Karpas-422 (cell line): Measurements from ENCODE around the gene KIRREL3. TPM values are rescaled to one million over a fixed set of nuclear protein-coding genes. Genes with fewer than 3 reads are reported as not detected.

ENCODE experiments used
- DNase-seq: peaks from one replicate; pipeline ENCODE4 v3.0.0-alpha.2; 2015
- H2AFZ ChIP-seq: fragments of 200-600 bp; sonication (generic); 2 replicates; pipeline ENCODE4 v1.6.1; 2014; ENCODE audit warnings: antibody characterized with exemption, low read length, mixed read lengths
- H3K27ac ChIP-seq: fragments of 200-600 bp; sonication (generic); 2 replicates; pipeline ENCODE4 v1.5.1; 2014; ENCODE audit warnings: mild to moderate bottlenecking, low read length, moderate library complexity
- H3K27me3 ChIP-seq: fragments of 200-600 bp; sonication (generic); 2 replicates; pipeline ENCODE4 v1.6.1; 2014; ENCODE audit warnings: low read length, mixed read lengths
- H3K36me3 ChIP-seq: fragments of 200-600 bp; sonication (generic); 2 replicates; pipeline ENCODE4 v1.6.1; 2014; ENCODE audit warnings: low read length, mixed read lengths; ENCODE audit not compliant: insufficient read depth
- H3K4me1 ChIP-seq: fragments of 200-600 bp; sonication (generic); 2 replicates; pipeline ENCODE4 v1.6.1; 2014; ENCODE audit warnings: mild to moderate bottlenecking, low read length, mixed read lengths
- H3K4me2 ChIP-seq: fragments of 200-600 bp; sonication (generic); 2 replicates; pipeline ENCODE4 v1.6.1; 2014; ENCODE audit warnings: low read length, low read depth, mild to moderate bottlenecking; ENCODE audit not compliant: poor library complexity, severe bottlenecking
- H3K4me3 ChIP-seq: fragments of 200-600 bp; sonication (generic); 2 replicates; pipeline ENCODE4 v1.5.1; 2014; ENCODE audit warnings: mild to moderate bottlenecking, antibody characterized with exemption, low read length, mixed read lengths
- H3K79me2 ChIP-seq: fragments of 200-600 bp; sonication (generic); 2 replicates; pipeline ENCODE4 v1.6.1; 2014; ENCODE audit warnings: mild to moderate bottlenecking, low read length, mixed read lengths
- H3K9ac ChIP-seq: fragments of 200-600 bp; sonication (generic); 2 replicates; pipeline ENCODE4 v1.6.0; 2014; ENCODE audit warnings: low read length
- H3K9me2 ChIP-seq: fragments of 200-600 bp; sonication (generic), shearing (Covaris generic); replicated peaks from 2 replicates; pipeline ENCODE4 v1.6.0; 2014; ENCODE audit warnings: mild to moderate bottlenecking, low read length, moderate library complexity; ENCODE audit not compliant: insufficient read depth
- H3K9me3 ChIP-seq: fragments of 300-700, 200-600 bp; sonication (generic); 2 replicates; pipeline ENCODE4 v1.6.1; 2014; ENCODE audit warnings: low read length, mixed read lengths
- H4K20me1 ChIP-seq: fragments of 200-600 bp; sonication (generic); 2 replicates; pipeline ENCODE4 v1.6.1; 2014; ENCODE audit warnings: mild to moderate bottlenecking, antibody characterized with exemption, low read length, low read depth; ENCODE audit not compliant: insufficient read depth
- total RNA-seq: library from RNA; depleted of rRNA; stranded (reverse); fragments of >200 nt; shearing (Covaris generic); gene quantifications from 2 replicates; pipeline ENCODE4 v1.2.3, GENCODE V29; 2014; ENCODE audit warnings: low replicate concordance

KIRREL3 gene
- total RNA-seq, 1 experiment from 2014 or later, result not detected

DNA sequence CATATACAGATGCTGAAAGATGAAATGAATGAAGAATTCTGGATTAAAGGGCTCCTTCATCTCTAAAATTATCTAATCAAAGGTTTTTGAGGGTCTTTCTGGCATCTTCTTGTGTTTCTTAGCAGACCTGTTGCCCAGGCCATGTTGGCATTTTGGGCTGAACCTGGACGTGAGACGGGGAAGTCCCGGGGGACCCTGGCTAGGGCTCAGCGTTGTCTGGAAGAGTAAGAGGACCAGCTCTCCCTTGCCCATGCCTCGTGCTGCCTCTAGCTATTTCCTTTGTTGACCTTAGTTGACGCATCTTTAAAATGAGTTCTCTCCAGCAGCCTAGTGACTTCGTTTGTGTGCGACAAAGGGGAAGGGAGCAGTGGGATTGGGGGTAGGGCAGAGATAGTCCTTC, 492.9 kb downstream of the KIRREL3 start:
- no peak overlapping the region for H2AFZ ChIP-seq
- DNase-seq, result no peak
- no peaks in the 10 kb centered on the region for H3K36me3 ChIP-seq
- H3K4me3 ChIP-seq, result no peak overlapping the region
- no peaks in the 10 kb centered on the region for H3K27me3 ChIP-seq
- no peak overlapping the region for H3K27ac ChIP-seq
- no peaks in the 10 kb centered on the region for H3K9me3 ChIP-seq
- H3K9ac ChIP-seq, result no peak overlapping the region
- no peak overlapping the region for H3K4me2 ChIP-seq
- no peaks in the 10 kb centered on the region for H3K9me2 ChIP-seq
- H4K20me1 ChIP-seq, result no peaks in the 10 kb centered on the region
- peaks cover 5% of the 10 kb centered on the region; the same call in 1 of the 2 replicates for H3K4me1 ChIP-seq
- H3K79me2 ChIP-seq, result no peaks in the 10 kb centered on the region

DNA sequence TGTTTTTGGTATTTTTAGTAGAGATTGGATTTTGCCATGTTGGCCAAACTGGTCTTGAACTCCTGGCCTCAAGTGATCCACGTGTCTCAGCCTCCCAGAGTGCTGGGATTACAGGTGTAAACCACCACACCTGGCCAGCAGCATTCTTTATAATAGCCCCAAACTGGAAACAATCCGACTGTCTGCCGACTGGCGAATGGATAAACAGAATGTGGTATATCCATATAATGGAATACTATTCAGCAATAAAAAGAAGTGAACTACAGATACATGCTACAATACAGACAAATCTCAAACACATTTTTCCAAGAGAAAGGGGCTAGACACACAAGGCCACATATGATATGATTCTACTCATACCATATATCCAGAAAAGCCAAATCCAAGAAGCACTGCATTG, 493.8 kb downstream of the KIRREL3 start:
- no peaks in the 10 kb centered on the region for H3K9me2 ChIP-seq
- no peak overlapping the region for H3K4me3 ChIP-seq
- H3K9me3 ChIP-seq, result no peaks in the 10 kb centered on the region
- no peak overlapping the region for H3K9ac ChIP-seq
- no peaks in the 10 kb centered on the region for H3K36me3 ChIP-seq
- H3K27me3 ChIP-seq, result no peaks in the 10 kb centered on the region
- no peak overlapping the region for H3K27ac ChIP-seq
- H3K4me2 ChIP-seq, result no peak overlapping the region
- H4K20me1 ChIP-seq, result no peaks in the 10 kb centered on the region
- H3K4me1 ChIP-seq, result peaks cover 3% of the 10 kb centered on the region; the same call in 1 of the 2 replicates
- H2AFZ ChIP-seq, result no peak overlapping the region
- no peaks in the 10 kb centered on the region for H3K79me2 ChIP-seq
- DNase-seq, result no peak

DNA sequence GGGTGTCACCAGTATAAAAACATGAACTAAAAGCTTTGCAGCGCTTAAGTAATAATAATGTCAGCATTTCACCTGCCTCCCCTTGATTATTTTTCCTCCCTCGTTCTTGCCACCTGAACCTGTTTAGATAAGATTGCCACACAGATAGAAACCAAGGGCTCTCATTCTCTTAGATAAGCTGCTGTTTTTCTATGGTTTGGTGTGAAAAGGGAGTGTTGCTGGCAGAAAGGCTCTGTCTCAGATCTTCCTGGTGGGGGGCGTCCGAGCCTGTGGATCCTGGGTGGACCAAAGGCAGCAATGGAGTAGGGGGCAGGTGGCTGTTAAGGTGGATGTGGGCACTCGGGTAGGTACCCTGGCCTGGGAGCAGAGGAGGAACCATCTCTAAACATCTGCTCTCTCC, 497.6 kb downstream of the KIRREL3 start:
- Histone ChIP-seq H3K4me1 (peaks cover 2% of the 10 kb centered on the region), H3K36me3 (no peaks in the 10 kb centered on the region), H2AFZ (no peak overlapping the region), H3K9ac (no peak overlapping the region), H3K4me3 (no peak overlapping the region), H3K4me2 (no peak overlapping the region), H4K20me1 (no peaks in the 10 kb centered on the region), H3K27ac (no peak overlapping the region), H3K27me3 (no peaks in the 10 kb centered on the region), H3K79me2 (no peaks in the 10 kb centered on the region), H3K9me3 (no peaks in the 10 kb centered on the region), H3K9me2 (no peaks in the 10 kb centered on the region)
- no peak for DNase-seq

DNA sequence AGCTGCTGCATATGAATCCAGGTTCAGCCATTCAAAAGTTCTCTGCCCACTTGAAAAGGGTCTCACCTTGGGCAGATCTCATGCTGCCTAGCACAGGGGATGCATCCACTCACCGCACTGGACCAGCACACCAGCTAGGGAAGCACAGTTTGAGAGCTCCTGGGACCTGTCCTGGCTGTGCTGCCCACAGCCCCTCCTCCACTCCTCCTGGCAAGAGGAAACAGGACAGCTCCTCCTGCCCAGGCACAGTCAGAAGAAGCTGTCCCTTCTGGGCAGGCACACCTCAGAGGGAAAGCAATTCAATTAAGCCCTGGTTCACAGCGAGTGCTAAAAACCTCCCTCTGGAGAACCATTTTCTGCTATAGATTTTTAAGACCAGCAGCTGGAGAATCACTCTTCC, 498.4 kb downstream of the KIRREL3 start:
- no peak overlapping the region for H3K9ac ChIP-seq
- no peaks in the 10 kb centered on the region for H4K20me1 ChIP-seq
- no peaks in the 10 kb centered on the region for H3K9me3 ChIP-seq
- H3K27me3 ChIP-seq, result no peaks in the 10 kb centered on the region
- no peak for DNase-seq
- H2AFZ ChIP-seq, result no peak overlapping the region
- peaks cover 2% of the 10 kb centered on the region for H3K4me1 ChIP-seq
- no peaks in the 10 kb centered on the region for H3K79me2 ChIP-seq
- no peaks in the 10 kb centered on the region for H3K36me3 ChIP-seq
- H3K9me2 ChIP-seq, result no peaks in the 10 kb centered on the region
- H3K4me3 ChIP-seq, result no peak overlapping the region
- H3K4me2 ChIP-seq, result no peak overlapping the region
- no peak overlapping the region for H3K27ac ChIP-seq

DNA sequence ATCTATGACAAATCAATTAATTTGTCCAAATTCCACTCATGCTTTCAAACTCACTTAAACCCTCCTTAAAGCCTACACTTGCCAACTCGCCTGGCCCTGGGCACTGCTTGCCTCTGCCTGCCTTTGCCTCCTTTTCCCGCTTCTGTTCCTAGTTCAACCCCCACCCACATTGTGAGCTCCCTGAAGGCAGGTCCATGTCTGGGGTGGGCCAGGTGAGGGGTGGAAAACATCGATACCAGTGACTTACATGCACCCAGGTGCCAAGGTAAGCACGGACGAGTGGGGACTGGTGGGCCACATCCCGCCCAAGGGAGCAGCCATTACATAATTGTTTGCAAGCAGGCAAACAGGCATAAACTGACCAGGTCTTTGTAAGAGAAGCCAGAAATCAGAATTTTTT, 498.9 kb downstream of the KIRREL3 start:
- no peak overlapping the region for H3K4me2 ChIP-seq
- H3K79me2 ChIP-seq, result no peaks in the 10 kb centered on the region
- no peaks in the 10 kb centered on the region for H3K36me3 ChIP-seq
- no peaks in the 10 kb centered on the region for H4K20me1 ChIP-seq
- no peak overlapping the region for H3K4me3 ChIP-seq
- H3K27ac ChIP-seq, result no peak overlapping the region
- no peak for DNase-seq
- peaks cover 2% of the 10 kb centered on the region for H3K4me1 ChIP-seq
- no peak overlapping the region for H2AFZ ChIP-seq
- no peak overlapping the region for H3K9ac ChIP-seq
- H3K9me3 ChIP-seq, result no peaks in the 10 kb centered on the region
- H3K27me3 ChIP-seq, result no peaks in the 10 kb centered on the region
- no peaks in the 10 kb centered on the region for H3K9me2 ChIP-seq

DNA sequence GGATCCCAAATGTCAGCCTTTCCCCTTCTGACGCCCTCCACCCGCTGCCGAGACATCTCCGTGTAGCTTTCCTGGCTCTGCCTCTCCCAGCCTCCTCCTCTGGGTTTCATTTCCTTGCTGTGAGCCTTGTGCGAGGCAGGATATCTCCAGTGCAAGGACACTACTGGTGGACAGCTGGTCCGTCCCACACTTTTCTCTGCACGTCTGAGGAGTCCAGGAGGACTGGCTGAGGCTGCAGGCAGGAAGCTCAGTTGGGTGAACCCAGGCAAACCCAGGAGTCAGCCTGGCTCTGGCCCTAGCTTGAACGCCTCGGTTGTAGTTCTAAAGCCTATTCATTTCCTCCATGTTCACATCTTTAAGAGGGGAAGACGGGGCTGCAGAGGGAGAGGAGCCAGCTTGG, 499.6 kb downstream of the KIRREL3 start:
- Histone ChIP-seq H3K4me3 (no peak overlapping the region), H3K4me1 (peaks cover 2% of the 10 kb centered on the region), H3K4me2 (no peak overlapping the region), H2AFZ (no peak overlapping the region), H3K9ac (no peak overlapping the region), H3K9me3 (no peaks in the 10 kb centered on the region), H3K27ac (no peak overlapping the region), H3K36me3 (no peaks in the 10 kb centered on the region), H3K79me2 (no peaks in the 10 kb centered on the region), H4K20me1 (no peaks in the 10 kb centered on the region), H3K27me3 (no peaks in the 10 kb centered on the region), H3K9me2 (no peaks in the 10 kb centered on the region)
- DNase-seq, result no peak

DNA sequence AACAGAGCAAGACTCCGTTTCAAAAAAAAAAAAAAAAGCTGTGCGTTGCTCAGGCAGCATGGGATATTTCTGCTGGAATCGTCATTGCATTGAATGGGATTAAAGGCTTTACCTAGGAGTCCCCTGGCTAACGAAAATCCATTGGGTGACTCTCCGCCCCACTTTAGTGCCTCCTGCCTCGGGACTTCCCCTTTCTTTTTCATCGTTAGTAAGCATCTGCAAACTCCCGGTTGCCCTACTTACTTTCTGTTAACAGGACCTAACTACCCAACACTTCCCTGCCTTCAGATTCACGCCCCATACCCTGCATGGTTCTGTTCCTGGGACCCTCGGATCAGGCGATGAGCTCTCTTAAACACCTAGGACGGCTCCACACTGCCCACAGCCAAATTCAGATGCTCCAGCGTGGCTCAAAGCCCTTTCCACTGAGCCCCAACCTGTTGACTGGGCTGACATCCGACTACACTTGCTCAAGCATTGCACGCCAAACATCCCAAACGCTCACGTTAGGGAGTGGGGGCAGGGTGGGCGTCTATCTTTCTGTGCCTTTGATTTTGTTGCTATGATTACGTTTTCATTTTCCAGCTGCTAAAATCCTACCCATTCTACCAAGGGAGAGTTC, 501.3 kb downstream of the KIRREL3 start:
- no peak for DNase-seq
- H3K9me3 ChIP-seq, result no peaks in the 10 kb centered on the region
- H3K36me3 ChIP-seq, result no peaks in the 10 kb centered on the region
- H3K9ac ChIP-seq, result no peak overlapping the region
- no peak overlapping the region for H3K4me2 ChIP-seq
- no peak overlapping the region; the same call in 1 of the 2 replicates for H3K4me3 ChIP-seq
- H4K20me1 ChIP-seq, result no peaks in the 10 kb centered on the region
- no peaks in the 10 kb centered on the region for H3K9me2 ChIP-seq
- H3K27me3 ChIP-seq, result no peaks in the 10 kb centered on the region
- H3K79me2 ChIP-seq, result no peaks in the 10 kb centered on the region
- H3K27ac ChIP-seq, result no peak overlapping the region
- peaks cover 2% of the 10 kb centered on the region for H3K4me1 ChIP-seq
- H2AFZ ChIP-seq, result no peak overlapping the region

DNA sequence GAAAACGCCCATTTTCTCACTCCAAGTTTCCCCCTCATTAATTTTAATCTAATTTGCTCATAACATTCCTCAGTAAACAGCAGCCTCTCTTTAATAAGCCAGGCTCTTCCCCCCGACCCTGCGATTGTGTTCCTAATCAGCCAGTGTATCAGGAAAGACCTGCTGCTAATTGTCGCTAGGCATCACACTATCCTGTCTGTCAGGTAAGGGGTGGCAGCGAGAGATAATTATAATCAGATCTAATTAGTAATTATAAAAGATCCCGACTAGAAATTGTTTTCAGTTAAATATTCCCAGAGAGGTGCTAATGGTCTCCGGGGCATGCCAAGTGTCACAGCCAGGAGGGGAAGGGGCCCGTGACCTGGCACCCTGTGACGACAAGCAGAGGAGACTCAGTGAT, 502.3 kb downstream of the KIRREL3 start:
- Histone ChIP-seq H3K4me2 (no peak overlapping the region), H3K27me3 (no peaks in the 10 kb centered on the region)

More for the DNA sequence above, 502.3 kb downstream of the KIRREL3 start:
- Histone ChIP-seq H3K79me2 (no peaks in the 10 kb centered on the region), H3K4me3 (no peak overlapping the region), H3K36me3 (no peaks in the 10 kb centered on the region), H4K20me1 (no peaks in the 10 kb centered on the region), H3K4me1 (peaks cover 2% of the 10 kb centered on the region), H2AFZ (no peak overlapping the region), H3K9me2 (no peaks in the 10 kb centered on the region), H3K27ac (no peak overlapping the region), H3K9me3 (no peaks in the 10 kb centered on the region), H3K9ac (no peak overlapping the region)
- no peak for DNase-seq
